ENCODE results near the gene KLHL6.
A peak's percentile ranks its signal among the peaks of the same experiment; 100 is the strongest.
"Not testable (repeated sequence)": the region's sequence is repeated elsewhere in the genome, so short reads cannot be mapped to it uniquely, and the experiment has no call there.

The KLHL6 gene, protein sequence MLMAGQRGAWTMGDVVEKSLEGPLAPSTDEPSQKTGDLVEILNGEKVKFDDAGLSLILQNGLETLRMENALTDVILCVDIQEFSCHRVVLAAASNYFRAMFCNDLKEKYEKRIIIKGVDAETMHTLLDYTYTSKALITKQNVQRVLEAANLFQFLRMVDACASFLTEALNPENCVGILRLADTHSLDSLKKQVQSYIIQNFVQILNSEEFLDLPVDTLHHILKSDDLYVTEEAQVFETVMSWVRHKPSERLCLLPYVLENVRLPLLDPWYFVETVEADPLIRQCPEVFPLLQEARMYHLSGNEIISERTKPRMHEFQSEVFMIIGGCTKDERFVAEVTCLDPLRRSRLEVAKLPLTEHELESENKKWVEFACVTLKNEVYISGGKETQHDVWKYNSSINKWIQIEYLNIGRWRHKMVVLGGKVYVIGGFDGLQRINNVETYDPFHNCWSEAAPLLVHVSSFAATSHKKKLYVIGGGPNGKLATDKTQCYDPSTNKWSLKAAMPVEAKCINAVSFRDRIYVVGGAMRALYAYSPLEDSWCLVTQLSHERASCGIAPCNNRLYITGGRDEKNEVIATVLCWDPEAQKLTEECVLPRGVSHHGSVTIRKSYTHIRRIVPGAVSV

DNA sequence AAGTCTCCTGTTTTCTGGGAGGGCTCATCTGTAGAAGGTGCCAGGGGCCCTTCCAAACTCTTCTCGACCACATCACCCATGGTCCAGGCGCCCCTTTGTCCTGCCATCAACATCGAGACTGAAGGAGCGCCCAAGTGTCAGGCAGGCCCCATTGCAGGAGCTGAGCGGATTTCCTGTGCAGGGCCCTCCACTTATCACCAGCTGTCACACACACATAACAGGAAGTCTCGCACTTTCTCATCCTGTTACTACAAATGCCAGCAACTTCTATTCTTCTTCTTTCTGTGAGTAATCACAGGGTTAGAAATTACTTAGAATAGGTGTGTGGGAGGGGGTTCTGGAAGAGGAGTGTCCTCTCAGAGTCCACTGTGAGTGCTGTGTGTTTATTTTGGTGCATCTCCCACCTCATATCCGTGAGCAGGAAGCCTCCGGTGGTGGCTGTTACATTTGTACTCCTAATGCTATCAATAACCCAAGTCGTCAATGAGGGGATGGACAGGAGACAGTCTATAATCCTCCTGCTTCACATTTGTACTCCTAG is at the start of gene KLHL6:
Gene KLHL6 (minus strand): TSS at position 166 of the 541 bp plus-strand sequence. CDS start 53 bp downstream, at position 113.
- no peak for DNase-seq (ENCODE audit: low spot score)

DNA sequence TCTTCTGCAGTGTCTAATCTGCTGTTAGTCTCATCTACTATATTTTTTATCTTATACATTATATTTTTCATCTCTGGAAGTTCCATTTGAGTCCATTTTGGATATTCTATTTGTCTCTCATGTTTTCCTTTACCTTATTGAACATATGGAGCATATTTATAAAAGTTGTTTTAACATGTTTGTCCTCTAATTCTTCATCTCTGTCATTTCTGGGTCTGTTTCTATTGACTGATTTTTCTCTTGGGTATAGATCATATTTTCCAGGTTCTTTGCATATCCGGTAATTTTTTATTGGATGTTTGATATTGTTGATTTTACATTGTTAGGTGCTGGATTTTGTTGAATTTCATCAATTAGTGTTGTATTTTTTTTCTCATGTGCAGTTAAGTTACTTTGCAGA is 42.5 kb upstream of the KLHL6 start:
- no peak for DNase-seq (ENCODE audit: low spot score)

DNA sequence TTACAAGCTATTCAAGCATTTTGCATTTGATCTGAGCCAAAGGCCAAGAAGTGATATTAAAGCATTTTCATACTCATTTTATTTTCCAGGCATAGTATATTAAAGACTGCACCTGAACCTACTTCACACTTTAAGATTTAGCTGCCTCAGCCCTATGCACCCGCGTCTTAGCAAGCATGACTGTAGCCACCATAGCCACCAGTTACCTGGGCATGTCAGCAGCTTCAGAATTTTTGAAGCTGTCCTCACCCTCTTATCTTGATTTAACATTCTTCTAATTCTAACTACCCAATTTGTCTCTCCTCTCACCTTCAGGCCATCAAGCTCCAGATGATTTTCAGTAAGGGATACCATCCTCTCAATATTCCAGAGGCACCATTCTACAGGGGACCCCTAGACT is 39.1 kb upstream of the KLHL6 start:
- DNase-seq (ENCODE audit: low spot score), result no peak

DNA sequence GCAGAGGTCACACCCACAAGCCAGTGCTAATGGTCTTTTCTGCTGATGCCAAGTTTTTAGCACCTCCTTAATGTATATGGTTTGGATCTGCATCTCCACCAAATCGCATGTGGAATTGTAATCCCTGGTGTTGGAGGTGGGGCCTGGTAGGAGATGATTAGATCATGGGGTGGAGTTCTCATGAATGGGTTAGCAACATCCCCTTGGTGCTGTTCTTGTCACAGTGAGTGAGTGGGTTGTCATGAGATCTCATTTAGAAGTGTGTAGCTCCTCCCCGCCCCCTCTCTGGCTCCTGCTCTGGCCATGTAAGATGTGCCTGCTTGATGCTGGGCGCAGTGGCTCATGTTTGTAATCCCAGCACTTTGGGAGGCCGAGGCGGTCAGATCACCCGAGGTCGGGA is 37.3 kb upstream of the KLHL6 start:
- no peak for DNase-seq (ENCODE audit: low spot score)

DNA sequence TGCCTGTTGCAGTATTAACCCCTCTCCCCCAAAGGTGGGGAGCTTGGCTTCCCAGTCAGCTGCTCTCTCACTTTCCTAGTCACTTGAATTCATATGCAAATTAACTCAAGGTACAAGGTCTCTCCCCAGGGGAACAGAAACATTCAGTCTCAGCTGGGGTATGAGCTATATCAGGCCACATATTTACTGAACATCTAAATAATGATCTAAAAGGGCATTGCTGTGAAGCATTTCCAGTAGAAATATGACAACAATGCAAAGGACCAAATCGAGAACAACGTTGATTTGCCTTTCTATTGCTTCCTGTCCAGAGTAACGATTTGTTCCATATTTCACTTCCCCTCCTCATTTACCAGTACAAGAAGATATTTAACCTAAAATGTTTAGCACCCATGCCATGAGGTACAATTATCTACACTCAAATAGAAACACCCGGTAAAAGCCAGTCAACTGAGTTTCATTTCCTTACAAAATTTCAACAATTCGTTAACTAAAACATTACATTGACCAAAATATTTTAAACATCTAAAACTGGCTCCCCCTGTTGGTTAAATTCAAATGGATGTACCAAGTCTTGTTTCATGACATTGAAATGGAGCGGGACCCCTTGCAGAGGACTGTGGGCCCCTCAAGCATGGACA is 36.5 kb upstream of the KLHL6 start:
- no peak for DNase-seq (ENCODE audit: low spot score)

DNA sequence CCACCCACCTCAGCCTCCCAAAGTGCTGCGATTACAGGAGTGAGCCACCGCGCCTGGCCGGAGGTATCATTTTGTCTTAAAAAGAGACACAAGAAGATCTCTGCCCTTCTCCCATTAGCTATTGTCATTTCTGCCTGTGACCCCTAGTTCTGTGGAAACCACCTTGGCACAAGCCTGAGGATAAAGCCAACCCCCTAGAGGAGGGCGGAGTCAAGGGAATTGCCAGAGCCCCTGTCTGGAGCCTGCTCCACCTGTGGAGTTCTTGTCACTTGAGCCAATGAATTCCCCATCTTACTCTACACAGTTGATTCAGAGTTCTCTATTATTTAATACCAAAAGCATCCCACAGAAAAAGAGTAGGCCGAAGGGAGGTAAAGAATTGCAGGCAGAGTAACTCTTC is 34.9 kb upstream of the KLHL6 start:
- DNase-seq (ENCODE audit: low spot score), result no peak

DNA sequence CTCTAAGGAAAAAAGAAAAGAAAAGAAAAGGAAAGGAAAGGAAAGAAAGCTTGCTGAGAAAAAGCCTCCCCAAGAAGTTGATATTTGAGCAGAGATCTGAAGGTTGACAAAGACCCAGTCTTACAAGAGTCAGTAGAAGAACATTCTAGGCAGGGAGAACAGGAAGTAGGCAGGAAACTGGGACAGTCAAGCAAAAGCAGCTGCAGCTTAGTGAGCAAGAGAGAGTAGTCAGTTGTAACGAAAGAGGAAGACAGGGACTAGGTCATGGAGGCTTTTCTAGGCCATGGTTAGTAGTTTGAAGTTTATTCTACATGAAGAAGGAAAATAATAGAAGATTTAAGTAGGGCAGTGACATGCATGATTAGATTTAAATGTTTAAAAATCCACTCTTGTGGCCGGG is 31.8 kb upstream of the KLHL6 start:
- no peak for DNase-seq (ENCODE audit: low spot score)

DNA sequence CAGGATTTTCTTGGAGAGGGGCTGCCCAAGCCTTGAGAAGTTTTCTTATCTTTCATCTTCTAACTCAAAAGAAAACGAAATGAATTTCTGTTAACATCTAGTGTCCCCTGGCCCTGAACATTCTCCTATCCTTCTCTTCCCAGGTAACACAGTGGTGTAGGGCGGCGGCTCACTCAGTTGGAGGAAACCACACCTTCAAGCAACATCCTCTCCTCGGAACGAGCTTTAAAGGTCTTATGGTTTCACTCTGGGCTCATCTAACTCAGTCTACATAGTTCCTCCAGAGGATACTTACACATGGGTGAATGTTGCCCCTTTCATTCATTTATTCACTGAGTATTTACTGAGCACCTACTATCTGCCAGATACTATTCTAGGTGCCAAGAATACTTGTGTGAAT is 31.0 kb upstream of the KLHL6 start:
- DNase-seq (ENCODE audit: low spot score), result no peak

DNA sequence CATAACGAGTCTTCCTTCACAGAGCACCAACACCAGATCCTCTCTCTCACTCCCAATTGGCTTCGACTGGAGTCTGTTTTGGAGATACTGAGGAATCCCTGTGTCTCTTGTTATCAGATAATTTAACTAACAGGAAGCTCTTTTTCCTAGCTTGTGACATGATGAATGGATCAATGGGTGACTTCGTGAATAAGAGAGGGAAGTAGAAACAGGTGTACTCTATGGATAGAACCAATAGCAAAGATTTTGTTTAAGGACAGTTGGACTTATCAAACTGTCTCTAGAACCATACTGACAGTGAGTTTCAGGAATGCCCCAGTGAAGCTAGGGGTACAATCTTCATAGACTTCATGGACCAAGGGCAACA is 29.4 kb upstream of the KLHL6 start:
- DNase-seq (ENCODE audit: low spot score), result no peak

DNA sequence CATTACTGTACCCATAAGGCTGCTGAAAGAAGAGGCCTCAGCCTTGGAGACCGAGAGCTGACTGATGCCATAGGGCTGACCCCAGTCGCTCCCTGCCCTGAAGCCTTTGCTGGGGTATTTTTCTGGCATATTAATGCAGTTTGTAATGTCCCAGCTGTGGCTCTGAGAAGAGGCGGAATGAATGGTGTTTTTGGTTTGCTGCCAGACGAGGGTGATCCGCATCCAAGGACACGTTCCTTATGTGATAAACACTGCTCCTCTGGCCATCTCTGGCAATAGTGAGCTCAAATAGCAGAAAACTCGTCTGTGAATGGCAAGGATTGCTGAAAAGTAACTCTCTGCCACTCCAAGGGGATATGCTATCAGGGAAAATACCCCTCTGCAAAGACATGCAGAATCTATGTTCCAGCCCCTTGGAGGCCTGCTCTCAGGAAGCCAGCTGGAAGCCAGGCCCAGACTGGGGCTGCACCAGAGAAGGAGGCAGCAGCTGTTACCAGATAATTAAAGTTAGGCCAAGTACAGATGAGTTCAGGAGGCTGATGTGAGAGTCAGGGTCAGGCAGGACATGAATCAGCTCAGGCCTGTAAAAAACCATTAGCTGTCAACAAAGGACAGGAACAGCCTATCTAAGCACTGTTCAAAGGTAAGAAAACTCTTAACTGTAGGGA is 28.9 kb upstream of the KLHL6 start:
- DNase-seq (ENCODE audit: low spot score), result peak; percentile 33

DNA sequence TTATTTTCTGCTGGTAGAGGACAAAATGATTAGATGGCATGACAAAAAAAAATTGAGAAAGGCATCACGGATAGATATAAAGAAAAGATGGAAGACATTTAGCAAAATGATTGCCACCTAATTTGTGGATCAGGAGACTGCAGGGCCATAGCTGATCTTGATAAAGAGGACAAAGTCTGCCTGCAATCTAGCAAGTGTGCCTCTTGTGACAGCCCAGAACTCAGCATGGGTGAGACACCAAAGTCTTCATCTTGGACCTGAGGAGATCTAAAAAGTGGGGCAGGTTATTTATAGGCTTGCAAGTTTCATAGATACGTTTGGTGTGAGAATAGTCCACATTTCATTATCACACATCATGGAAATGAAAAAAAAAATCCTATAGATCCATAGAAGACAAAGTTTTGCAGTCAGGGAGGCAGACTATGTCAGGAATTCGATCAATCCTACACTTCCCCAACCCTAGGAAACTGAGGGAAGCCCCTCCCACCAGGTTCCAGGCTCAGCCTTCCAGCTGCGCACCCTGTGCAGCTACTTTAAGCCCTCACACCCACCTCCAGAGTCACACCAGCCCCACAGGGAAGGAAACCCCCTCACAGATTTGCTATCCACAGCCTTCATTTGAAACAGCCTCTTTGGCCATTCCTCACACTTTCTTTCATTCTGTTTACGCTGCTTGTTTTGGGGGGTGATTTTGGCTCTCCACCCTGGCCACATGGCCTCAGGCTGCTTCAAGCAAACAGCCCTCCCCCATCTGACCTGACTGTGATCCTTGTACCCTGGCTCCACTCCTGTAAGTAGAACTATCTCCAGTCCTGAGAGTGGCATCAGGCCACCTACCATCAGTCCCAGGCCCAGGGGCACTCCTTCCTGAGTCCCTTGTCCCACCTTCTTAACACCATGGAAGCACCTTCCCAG is 28.1 kb upstream of the KLHL6 start:
- DNase-seq (ENCODE audit: low spot score), result no peak

DNA sequence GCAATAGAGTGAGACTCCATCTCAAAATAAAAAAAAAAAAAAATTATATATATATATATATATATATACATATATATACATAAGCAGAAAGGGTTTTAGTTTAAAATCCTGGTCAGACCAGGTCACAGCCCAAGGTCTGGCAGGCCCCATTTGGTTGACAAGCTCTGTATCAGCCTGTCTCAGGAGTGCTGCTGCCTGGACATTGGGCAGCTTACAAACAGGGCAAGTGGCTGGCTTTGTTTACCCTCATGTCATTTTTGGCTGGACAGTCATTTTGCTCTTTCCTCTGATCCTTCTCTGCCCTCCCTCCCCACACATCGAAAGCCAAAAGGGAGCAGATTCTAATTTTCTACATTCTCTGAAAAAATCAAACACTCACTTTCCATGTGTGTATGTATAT is 26.7 kb upstream of the KLHL6 start:
- DNase-seq (ENCODE audit: low spot score), result no peak

DNA sequence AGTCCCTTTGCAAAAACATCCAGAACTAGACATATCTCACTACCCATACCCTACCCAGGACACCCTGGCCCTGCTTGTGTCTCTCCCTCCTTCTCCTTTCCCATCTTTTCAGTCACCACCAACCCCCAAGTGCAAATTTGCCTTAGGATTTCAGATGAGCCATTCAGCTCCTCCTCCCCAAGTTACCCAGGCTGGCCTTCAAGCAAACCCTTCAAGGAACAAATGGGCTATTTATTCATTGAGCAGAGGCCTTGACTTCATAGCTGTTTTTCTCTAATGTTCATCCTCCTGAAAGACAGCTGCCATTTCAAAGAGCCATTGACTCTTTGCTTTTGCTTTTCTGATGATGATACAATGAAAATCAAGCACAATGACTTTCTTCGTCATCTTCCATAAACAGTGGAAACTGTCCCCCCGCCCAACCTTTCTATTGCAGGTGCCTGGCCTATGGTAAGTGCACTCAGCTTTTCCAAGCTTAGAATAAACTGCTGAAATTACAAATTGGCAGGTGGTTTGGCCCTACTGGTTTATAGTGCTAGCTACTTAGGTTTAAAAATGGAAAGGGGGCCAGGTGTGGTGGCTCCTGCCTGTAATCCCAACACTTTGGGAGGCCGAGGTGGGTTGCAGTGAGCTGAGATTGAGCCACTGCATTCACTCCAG is 26.1 kb upstream of the KLHL6 start:
- no peak for DNase-seq (ENCODE audit: low spot score)

DNA sequence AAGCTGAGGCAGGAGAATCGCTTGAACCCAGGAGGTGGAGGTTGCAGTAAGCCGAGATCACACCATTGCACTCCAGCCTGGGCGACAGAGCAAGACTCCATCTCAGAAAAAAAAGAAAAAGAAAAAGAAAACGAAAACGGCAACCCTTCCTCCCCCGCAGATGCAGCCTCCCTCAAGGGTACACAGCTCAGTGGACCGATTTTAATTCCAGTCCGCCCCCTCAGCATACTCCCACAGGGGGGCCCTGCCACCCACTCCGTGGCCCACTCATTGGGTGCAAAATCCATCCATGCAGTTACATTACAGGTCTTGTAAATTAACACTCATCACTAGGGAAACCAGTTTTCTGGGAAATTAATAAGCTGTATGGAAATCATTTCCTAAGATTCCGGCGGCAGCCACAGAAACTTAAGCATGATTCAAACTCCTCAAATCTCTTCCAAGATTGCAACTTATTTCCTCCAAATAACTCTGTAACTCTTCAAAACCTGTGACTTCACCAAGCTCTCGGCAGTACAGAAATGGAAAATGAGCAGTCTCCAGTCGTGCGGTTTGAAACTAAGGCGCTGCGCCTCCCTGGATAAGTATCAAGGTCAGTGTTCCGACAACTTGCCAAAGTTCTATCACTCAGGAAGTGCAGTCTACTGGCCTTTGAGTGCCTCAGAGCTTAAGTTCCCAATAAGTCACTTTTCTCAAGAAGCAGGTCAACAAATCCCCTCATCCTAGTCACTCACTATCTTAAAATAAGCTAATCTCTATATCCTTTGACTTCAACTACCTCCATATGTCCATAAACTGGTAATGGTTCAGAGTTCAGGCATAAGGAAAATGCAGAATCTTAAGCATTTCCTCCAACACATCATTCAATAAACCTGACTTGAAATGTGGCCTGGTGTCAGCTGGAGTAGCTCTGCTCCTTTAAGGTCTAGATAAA is 24.7 kb upstream of the KLHL6 start:
- peak; percentile 31 for DNase-seq (ENCODE audit: low spot score)

DNA sequence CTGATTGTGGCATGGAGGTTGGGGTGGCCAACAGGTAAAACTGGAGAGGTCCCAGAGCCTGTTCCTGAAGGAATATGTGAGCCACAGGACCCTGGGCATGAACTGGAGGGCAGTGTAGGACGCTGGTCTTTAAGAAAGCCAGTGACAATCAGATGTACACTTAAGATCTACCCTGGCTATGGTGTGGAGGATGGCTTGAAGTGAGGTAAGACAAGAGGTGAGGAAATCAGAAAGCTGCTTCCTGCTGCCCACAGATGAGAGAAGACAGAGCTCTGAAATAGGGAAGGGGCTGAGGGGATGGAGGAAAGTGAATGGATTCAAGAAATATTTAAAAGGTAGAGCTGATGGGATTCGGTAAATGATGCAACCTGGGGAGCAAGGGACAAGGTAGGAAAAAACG is 22.7 kb upstream of the KLHL6 start:
- no peak for DNase-seq (ENCODE audit: low spot score)

DNA sequence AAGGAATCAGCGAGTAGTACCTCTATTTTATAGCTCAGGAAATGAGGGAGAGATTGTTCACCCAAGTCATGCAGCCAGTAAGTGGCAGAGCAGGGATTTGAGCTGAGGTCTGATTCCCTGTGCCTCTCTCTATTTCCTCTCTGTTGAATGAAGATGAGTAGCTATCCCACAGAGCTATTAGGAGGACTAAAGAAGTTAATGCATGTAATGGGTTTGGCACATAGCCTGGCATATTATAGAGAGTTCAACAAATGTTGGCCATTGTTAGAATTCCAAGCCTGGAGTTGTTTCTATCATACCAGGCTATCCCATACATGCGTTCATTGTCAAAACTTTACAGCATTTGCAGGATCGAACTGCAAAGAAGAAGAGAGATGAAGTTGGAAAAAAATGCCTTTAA is 21.8 kb upstream of the KLHL6 start:
- DNase-seq (ENCODE audit: low spot score), result no peak

DNA sequence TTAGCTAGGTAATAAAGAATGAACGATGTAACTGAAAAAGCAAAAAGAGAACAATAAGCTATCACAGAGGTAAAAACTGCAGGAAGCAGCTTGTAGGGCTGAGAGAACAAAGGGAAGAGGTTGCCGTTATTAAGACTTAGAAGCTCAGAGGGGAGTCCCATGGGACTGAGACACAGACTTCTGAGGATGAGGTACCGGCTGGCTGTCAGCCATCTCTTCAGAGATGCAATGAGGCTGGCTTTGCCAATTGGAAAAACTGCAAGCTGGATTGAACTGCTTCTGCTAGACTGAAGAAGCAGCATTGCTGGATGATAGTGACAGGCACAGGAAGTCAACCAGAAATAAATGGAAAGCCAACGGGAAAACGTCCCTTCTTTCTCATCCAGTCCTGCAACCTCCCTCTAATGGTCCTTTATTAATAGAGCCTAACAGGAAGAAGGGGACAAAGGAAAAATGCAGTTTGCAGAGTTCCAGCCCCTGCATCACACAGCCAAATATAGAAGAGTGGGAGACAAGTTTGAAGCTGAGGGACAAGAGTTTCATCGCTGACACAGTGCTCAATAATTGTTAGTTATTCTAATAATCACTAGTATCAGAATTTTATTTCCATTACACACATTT is 21.1 kb upstream of the KLHL6 start:
- DNase-seq (ENCODE audit: low spot score), result no peak

DNA sequence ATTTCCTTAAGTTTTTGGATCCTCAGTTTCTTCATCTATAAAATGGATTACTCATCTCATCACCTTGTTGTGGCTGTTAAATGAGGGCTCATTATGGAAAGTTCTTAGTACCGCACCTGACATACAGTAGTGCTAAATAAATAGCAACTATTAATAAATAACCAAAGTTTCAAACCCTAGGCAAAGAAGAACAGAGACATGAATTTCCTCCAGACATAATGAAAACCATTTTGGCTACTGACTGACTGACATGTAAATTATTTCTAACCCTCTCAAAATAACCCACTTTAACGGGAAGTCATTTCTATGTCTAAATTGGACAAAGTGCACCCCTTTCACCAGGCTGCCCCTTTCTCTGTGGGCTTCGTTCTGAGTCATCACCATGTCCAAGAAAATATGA is 17.4 kb upstream of the KLHL6 start:
- DNase-seq (ENCODE audit: low spot score), result no peak

DNA sequence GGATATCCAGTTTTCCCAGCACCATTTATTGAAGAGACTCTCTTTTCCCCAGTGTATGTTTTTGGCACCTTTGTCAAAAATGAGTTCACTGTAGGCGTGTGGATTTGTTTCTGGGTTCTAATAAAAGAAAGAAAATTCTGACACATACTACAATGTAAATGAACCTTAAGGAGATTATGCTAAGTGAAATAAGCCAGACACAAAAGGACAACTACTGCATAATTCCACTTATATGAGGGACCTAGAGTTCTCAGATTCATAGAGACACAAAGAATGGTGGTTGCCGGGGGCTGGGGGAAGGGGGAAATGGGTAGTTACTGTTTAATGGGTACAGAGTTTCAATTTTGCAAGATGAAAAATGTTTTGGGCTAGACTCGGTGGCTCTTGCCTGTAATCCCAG is 14.7 kb upstream of the KLHL6 start:
- not testable (repeated sequence) for DNase-seq (ENCODE audit: low spot score)

All from AG08395 (cell line).